ENCODE data around the gene MAFG. TPM values are rescaled to one million over a fixed set of nuclear protein-coding genes. Genes with fewer than 3 reads are reported as not detected.

The MAFG gene
- total and polyA plus RNA-seq, 2 of the 13 experiments (the other 11 are each of a cell fraction or from before 2014, with no cell fraction given): 14.5 to 20.0 TPM

DNA sequence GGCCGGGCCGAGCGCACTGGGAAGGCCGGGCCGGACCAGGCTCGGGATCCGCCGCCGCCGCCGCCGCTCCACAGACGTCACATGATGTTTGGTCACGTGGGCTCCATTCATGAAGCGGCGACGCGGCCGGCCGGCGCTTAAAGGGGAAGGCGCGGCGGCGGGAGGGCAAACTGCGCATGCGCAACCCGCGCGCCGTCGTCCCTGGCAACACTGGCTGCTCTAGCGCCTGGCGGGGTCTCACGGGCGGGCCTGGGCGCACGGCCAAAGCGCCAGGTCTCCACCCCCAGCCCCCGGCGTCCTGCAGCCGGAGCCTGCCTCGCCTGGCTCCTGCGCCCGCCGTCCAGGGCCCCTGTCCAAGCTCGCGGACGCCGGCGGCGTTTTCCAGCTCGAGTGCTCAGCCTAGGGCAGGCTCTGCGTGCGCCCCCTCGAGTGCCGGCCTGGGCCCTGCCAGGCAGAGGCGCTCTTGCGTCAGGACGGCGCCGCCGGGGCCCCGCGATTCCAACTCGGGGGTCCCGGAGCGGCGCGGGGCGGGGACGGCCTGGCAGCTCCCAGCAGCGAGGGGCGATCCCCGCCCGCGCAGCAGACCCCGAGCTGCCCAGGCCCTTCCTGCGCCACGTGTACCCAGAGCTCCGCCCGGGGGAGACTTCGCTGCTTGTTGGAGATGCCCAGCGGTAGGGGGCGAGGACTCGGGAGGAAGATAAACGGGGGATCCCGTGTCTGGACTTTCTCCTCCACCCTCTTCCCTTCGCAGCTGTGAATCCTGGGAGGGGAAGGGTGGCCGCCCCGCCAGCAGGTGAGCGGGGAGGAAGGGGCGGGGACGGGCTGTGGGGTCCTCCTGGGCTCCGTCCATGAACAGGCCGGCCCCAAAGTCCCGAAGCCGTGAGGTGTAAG lies at the start of gene MAFG (continued):
- TF ChIP-seq PHB2 (IDR thresholded peaks at IDR 0.05; ENCODE audit: partially characterized antibody) (no peak), ZNF615 (CRISPR knock-in tag; IDR thresholded peaks at IDR 0.05; ENCODE audit: borderline replicate concordance) (no peak), PAXIP1 (CRISPR knock-in tag; conservative IDR thresholded peaks at IDR 0.05) (peak; percentile 65; the same call in 1 of the 2 replicates), SMAD3 (CRISPR knock-in tag; IDR thresholded peaks at IDR 0.05) (no peak), GTF3A (CRISPR knock-in tag; conservative IDR thresholded peaks at IDR 0.05) (0 out of 2 replicates have a peak, but pooled peaks have one; percentile 47)
- TF ChIP-seq, protein P1, sequence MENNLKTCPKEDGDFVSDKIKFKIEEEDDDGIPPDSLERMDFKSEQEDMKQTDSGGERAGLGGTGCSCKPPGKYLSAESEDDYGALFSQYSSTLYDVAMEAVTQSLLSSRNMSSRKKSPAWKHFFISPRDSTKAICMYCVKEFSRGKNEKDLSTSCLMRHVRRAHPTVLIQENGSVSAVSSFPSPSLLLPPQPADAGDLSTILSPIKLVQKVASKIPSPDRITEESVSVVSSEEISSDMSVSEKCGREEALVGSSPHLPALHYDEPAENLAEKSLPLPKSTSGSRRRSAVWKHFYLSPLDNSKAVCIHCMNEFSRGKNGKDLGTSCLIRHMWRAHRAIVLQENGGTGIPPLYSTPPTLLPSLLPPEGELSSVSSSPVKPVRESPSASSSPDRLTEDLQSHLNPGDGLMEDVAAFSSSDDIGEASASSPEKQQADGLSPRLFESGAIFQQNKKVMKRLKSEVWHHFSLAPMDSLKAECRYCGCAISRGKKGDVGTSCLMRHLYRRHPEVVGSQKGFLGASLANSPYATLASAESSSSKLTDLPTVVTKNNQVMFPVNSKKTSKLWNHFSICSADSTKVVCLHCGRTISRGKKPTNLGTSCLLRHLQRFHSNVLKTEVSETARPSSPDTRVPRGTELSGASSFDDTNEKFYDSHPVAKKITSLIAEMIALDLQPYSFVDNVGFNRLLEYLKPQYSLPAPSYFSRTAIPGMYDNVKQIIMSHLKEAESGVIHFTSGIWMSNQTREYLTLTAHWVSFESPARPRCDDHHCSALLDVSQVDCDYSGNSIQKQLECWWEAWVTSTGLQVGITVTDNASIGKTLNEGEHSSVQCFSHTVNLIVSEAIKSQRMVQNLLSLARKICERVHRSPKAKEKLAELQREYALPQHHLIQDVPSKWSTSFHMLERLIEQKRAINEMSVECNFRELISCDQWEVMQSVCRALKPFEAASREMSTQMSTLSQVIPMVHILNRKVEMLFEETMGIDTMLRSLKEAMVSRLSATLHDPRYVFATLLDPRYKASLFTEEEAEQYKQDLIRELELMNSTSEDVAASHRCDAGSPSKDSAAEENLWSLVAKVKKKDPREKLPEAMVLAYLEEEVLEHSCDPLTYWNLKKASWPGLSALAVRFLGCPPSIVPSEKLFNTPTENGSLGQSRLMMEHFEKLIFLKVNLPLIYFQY (CRISPR knock-in tag; IDR thresholded peaks at IDR 0.05; ENCODE audit: borderline replicate concordance): 0 out of 2 replicates have a peak, but pooled peaks have one; percentile 18
- TF ChIP-seq, protein P2, sequence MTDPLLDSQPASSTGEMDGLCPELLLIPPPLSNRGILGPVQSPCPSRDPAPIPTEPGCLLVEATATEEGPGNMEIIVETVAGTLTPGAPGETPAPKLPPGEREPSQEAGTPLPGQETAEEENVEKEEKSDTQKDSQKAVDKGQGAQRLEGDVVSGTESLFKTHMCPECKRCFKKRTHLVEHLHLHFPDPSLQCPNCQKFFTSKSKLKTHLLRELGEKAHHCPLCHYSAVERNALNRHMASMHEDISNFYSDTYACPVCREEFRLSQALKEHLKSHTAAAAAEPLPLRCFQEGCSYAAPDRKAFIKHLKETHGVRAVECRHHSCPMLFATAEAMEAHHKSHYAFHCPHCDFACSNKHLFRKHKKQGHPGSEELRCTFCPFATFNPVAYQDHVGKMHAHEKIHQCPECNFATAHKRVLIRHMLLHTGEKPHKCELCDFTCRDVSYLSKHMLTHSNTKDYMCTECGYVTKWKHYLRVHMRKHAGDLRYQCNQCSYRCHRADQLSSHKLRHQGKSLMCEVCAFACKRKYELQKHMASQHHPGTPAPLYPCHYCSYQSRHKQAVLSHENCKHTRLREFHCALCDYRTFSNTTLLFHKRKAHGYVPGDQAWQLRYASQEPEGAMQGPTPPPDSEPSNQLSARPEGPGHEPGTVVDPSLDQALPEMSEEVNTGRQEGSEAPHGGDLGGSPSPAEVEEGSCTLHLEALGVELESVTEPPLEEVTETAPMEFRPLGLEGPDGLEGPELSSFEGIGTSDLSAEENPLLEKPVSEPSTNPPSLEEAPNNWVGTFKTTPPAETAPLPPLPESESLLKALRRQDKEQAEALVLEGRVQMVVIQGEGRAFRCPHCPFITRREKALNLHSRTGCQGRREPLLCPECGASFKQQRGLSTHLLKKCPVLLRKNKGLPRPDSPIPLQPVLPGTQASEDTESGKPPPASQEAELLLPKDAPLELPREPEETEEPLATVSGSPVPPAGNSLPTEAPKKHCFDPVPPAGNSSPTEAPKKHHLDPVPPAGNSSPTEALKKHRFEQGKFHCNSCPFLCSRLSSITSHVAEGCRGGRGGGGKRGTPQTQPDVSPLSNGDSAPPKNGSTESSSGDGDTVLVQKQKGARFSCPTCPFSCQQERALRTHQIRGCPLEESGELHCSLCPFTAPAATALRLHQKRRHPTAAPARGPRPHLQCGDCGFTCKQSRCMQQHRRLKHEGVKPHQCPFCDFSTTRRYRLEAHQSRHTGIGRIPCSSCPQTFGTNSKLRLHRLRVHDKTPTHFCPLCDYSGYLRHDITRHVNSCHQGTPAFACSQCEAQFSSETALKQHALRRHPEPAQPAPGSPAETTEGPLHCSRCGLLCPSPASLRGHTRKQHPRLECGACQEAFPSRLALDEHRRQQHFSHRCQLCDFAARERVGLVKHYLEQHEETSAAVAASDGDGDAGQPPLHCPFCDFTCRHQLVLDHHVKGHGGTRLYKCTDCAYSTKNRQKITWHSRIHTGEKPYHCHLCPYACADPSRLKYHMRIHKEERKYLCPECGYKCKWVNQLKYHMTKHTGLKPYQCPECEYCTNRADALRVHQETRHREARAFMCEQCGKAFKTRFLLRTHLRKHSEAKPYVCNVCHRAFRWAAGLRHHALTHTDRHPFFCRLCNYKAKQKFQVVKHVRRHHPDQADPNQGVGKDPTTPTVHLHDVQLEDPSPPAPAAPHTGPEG (CRISPR knock-in tag; IDR thresholded peaks at IDR 0.05): peak; percentile 86
- TF ChIP-seq, protein P3, sequence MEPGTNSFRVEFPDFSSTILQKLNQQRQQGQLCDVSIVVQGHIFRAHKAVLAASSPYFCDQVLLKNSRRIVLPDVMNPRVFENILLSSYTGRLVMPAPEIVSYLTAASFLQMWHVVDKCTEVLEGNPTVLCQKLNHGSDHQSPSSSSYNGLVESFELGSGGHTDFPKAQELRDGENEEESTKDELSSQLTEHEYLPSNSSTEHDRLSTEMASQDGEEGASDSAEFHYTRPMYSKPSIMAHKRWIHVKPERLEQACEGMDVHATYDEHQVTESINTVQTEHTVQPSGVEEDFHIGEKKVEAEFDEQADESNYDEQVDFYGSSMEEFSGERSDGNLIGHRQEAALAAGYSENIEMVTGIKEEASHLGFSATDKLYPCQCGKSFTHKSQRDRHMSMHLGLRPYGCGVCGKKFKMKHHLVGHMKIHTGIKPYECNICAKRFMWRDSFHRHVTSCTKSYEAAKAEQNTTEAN (CRISPR knock-in tag; conservative IDR thresholded peaks at IDR 0.05): peak; percentile 67; the same call in 1 of the 2 replicates
- TF ChIP-seq, protein P4, sequence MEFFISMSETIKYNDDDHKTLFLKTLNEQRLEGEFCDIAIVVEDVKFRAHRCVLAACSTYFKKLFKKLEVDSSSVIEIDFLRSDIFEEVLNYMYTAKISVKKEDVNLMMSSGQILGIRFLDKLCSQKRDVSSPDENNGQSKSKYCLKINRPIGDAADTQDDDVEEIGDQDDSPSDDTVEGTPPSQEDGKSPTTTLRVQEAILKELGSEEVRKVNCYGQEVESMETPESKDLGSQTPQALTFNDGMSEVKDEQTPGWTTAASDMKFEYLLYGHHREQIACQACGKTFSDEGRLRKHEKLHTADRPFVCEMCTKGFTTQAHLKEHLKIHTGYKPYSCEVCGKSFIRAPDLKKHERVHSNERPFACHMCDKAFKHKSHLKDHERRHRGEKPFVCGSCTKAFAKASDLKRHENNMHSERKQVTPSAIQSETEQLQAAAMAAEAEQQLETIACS (CRISPR knock-in tag; IDR thresholded peaks at IDR 0.05): peak; percentile 59; the same call in 1 of the 2 replicates

Measured in HepG2 (cell line).